ENCODE measurements around the gene NFIB.

DNA sequence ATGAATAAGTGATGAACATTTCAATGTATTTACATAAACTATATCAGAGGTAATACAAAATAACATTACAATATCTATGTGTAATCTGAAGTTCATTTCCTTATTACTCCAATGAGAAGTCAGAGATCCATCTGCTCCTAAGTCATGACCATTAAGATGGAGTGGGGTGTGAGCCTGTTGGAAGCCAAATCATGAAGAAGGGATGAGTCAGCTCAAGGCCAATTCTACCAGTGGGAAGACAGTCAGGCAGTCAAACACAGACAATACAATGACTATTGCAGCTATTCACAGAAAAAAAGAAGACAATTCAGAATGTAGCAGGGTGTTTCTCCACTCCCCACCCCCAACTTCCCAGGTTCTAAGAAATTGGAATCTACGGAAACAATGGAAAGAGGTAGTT lies 155.0 kb downstream of the NFIB start:
- TF ChIP-seq, protein P1, sequence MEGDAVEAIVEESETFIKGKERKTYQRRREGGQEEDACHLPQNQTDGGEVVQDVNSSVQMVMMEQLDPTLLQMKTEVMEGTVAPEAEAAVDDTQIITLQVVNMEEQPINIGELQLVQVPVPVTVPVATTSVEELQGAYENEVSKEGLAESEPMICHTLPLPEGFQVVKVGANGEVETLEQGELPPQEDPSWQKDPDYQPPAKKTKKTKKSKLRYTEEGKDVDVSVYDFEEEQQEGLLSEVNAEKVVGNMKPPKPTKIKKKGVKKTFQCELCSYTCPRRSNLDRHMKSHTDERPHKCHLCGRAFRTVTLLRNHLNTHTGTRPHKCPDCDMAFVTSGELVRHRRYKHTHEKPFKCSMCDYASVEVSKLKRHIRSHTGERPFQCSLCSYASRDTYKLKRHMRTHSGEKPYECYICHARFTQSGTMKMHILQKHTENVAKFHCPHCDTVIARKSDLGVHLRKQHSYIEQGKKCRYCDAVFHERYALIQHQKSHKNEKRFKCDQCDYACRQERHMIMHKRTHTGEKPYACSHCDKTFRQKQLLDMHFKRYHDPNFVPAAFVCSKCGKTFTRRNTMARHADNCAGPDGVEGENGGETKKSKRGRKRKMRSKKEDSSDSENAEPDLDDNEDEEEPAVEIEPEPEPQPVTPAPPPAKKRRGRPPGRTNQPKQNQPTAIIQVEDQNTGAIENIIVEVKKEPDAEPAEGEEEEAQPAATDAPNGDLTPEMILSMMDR (IDR thresholded peaks at IDR 0.05), result no peak
- no peak for TF ChIP-seq MAFK (IDR thresholded peaks at IDR 0.05; ENCODE audit: partially characterized antibody)
- TF ChIP-seq POLR2A (IDR thresholded peaks at IDR 0.05; ENCODE audit: low read length), result no peak
- no peak for TF ChIP-seq JUN (IDR thresholded peaks at IDR 0.05)
- TF ChIP-seq, protein P2, sequence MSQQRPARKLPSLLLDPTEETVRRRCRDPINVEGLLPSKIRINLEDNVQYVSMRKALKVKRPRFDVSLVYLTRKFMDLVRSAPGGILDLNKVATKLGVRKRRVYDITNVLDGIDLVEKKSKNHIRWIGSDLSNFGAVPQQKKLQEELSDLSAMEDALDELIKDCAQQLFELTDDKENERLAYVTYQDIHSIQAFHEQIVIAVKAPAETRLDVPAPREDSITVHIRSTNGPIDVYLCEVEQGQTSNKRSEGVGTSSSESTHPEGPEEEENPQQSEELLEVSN (IDR thresholded peaks at IDR 0.05; ENCODE audit: borderline replicate concordance, low read depth), result no peak
- TF ChIP-seq RCOR1 (IDR thresholded peaks at IDR 0.05; ENCODE audit: low read depth, low read length), result no peak
- TF ChIP-seq HDAC2 (IDR thresholded peaks at IDR 0.05), result no peak
- TF ChIP-seq, protein P3, sequence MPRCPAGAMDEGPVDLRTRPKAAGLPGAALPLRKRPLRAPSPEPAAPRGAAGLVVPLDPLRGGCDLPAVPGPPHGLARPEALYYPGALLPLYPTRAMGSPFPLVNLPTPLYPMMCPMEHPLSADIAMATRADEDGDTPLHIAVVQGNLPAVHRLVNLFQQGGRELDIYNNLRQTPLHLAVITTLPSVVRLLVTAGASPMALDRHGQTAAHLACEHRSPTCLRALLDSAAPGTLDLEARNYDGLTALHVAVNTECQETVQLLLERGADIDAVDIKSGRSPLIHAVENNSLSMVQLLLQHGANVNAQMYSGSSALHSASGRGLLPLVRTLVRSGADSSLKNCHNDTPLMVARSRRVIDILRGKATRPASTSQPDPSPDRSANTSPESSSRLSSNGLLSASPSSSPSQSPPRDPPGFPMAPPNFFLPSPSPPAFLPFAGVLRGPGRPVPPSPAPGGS (IDR thresholded peaks at IDR 0.05), result no peak
- no peak for TF ChIP-seq RARB (CRISPR knock-in tag; IDR thresholded peaks at IDR 0.05)
- TF ChIP-seq KDM5A (IDR thresholded peaks at IDR 0.05), result no peak
- TF ChIP-seq CHD4 (IDR thresholded peaks at IDR 0.05; ENCODE audit: borderline replicate concordance), result no peak
- TF ChIP-seq EP300 (IDR thresholded peaks at IDR 0.05), result no peak
- no peak for TF ChIP-seq CEBPB (IDR thresholded peaks at IDR 0.05)
- TF ChIP-seq, protein P4, sequence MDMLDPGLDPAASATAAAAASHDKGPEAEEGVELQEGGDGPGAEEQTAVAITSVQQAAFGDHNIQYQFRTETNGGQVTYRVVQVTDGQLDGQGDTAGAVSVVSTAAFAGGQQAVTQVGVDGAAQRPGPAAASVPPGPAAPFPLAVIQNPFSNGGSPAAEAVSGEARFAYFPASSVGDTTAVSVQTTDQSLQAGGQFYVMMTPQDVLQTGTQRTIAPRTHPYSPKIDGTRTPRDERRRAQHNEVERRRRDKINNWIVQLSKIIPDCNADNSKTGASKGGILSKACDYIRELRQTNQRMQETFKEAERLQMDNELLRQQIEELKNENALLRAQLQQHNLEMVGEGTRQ (IDR thresholded peaks at IDR 0.05), result no peak

All from A549 (cell line).